HG03280 (cell line): ENCODE results near the gene RNH1.

Experiments
- ATAC-seq: cut with Tn5 transposase; IDR thresholded peaks from one replicate; pipeline ENCODE4 v1.9.1; 2021; ENCODE audit warnings: mild to moderate bottlenecking, moderate library complexity; ENCODE audit not compliant: unreplicated experiment

The RNH1 gene

GRCh38 chr11:506995-507726, at the start of gene RNH1:
Gene RNH1, minus strand, starts transcription at chr11:507242. Its CDS starts 5,080 bp downstream, at chr11:502162.
- peak; percentile 48 for ATAC-seq

GRCh38 chr11:555780-556661, 49.0 kb upstream of the RNH1 start:
- ATAC-seq = no peak

- ATAC-seq = no peak
Measured at GRCh38 chr11:555227-555779, 48.3 kb upstream of the RNH1 start.

- ATAC-seq = peak; percentile 57
Measured at GRCh38 chr11:554428-555226, 47.6 kb upstream of the RNH1 start.

- no peak for ATAC-seq
Measured at GRCh38 chr11:553988-554340, 46.9 kb upstream of the RNH1 start.

GRCh38 chr11:553083-553987, 46.3 kb upstream of the RNH1 start:
- no peak for ATAC-seq

GRCh38 chr11:551596-551995, 44.6 kb upstream of the RNH1 start:
- ATAC-seq = no peak

- ATAC-seq = no peak
Measured at GRCh38 chr11:551131-551530, 44.1 kb upstream of the RNH1 start.

- no peak for ATAC-seq
Measured at GRCh38 chr11:550746-551085, 43.7 kb upstream of the RNH1 start.

GRCh38 chr11:550021-550745, 43.1 kb upstream of the RNH1 start:
- no peak for ATAC-seq

GRCh38 chr11:548700-549603, 41.9 kb upstream of the RNH1 start:
- no peak for ATAC-seq

- ATAC-seq = no peak
Measured at GRCh38 chr11:545171-545570, 38.1 kb upstream of the RNH1 start.

GRCh38 chr11:544817-545166, 37.8 kb upstream of the RNH1 start:
- no peak for ATAC-seq

- no peak for ATAC-seq
Measured at GRCh38 chr11:541433-541885, 34.4 kb upstream of the RNH1 start.

- ATAC-seq = no peak
Measured at GRCh38 chr11:540583-541432, 33.8 kb upstream of the RNH1 start.

- no peak for ATAC-seq
Measured at GRCh38 chr11:539971-540481, 33.0 kb upstream of the RNH1 start.

- ATAC-seq = no peak
Measured at GRCh38 chr11:538431-539051, 31.5 kb upstream of the RNH1 start.
